ENCODE measurements around the gene ISLR2.

DNA sequence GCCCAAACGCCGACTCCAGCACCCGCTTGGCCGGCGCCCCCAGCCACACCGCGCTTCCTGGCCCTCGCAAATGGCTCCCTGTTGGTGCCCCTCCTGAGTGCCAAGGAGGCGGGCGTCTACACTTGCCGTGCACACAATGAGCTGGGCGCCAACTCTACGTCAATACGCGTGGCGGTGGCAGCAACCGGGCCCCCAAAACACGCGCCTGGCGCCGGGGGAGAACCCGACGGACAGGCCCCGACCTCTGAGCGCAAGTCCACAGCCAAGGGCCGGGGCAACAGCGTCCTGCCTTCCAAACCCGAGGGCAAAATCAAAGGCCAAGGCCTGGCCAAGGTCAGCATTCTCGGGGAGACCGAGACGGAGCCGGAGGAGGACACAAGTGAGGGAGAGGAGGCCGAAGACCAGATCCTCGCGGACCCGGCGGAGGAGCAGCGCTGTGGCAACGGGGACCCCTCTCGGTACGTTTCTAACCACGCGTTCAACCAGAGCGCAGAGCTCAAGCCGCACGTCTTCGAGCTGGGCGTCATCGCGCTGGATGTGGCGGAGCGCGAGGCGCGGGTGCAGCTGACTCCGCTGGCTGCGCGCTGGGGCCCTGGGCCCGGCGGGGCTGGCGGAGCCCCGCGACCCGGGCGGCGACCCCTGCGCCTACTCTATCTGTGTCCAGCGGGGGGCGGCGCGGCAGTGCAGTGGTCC lies 3.5 kb downstream of the ISLR2 start:
- TF ChIP-seq, protein P1, sequence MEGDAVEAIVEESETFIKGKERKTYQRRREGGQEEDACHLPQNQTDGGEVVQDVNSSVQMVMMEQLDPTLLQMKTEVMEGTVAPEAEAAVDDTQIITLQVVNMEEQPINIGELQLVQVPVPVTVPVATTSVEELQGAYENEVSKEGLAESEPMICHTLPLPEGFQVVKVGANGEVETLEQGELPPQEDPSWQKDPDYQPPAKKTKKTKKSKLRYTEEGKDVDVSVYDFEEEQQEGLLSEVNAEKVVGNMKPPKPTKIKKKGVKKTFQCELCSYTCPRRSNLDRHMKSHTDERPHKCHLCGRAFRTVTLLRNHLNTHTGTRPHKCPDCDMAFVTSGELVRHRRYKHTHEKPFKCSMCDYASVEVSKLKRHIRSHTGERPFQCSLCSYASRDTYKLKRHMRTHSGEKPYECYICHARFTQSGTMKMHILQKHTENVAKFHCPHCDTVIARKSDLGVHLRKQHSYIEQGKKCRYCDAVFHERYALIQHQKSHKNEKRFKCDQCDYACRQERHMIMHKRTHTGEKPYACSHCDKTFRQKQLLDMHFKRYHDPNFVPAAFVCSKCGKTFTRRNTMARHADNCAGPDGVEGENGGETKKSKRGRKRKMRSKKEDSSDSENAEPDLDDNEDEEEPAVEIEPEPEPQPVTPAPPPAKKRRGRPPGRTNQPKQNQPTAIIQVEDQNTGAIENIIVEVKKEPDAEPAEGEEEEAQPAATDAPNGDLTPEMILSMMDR (conservative IDR thresholded peaks at IDR 0.05; ENCODE audit: low read depth, low read length) = no peak
- TF ChIP-seq EZH2 (IDR thresholded peaks at IDR 0.05; ENCODE audit: borderline replicate concordance, low read depth, low read length, poor library complexity, severe bottlenecking) = no peak
